Loucy (cell line): ENCODE results near the gene PTPRN2.

ENCODE experiments used
- H2AFZ ChIP-seq: fragments of 200-600 bp; sonication (generic); 2 replicates; pipeline ENCODE4 v1.6.0; 2016; ENCODE audit warnings: antibody characterized with exemption, mild to moderate bottlenecking, low read length, moderate library complexity
- H3F3A ChIP-seq: fragments of 200-600 bp; 2 replicates; pipeline ENCODE4 v1.6.0; 2016; ENCODE audit warnings: antibody characterized with exemption, low read depth, mild to moderate bottlenecking
- H3K27me3 ChIP-seq: fragments of 200-600 bp; sonication (generic); 2 replicates; pipeline ENCODE4 v1.6.1; 2014; ENCODE audit warnings: low read length, mild to moderate bottlenecking; ENCODE audit not compliant: insufficient read depth, poor library complexity, severe bottlenecking
- H3K36me3 ChIP-seq: fragments of 200-600 bp; sonication (generic); 2 replicates; pipeline ENCODE4 v1.6.1; 2016; ENCODE audit warnings: low read length; ENCODE audit not compliant: insufficient read depth
- H3K4me1 ChIP-seq: fragments of 200-600 bp; sonication (generic); 2 replicates; pipeline ENCODE4 v1.5.1; 2014; ENCODE audit warnings: low read length, mild to moderate bottlenecking; ENCODE audit not compliant: insufficient read depth, poor library complexity, severe bottlenecking
- H3K4me2 ChIP-seq: fragments of 200-600 bp; sonication (generic); 2 replicates; pipeline ENCODE4 v1.6.0; 2014; ENCODE audit warnings: antibody characterized with exemption, low read length, low read depth, mild to moderate bottlenecking; ENCODE audit not compliant: poor library complexity, severe bottlenecking
- H3K4me3 ChIP-seq: fragments of 200-600 bp; sonication (generic); 2 replicates; pipeline ENCODE4 v1.5.1; 2014; ENCODE audit warnings: low read length, mild to moderate bottlenecking, mixed read lengths; ENCODE audit not compliant: poor library complexity, severe bottlenecking
- H3K79me2 ChIP-seq: fragments of 200-600 bp; sonication (generic); 2 replicates; pipeline ENCODE4 v1.6.1; 2014; ENCODE audit warnings: low read length; ENCODE audit not compliant: insufficient read depth
- H3K9ac ChIP-seq: fragments of 200-600 bp; sonication (generic); 2 replicates; pipeline ENCODE4 v1.6.0; 2014; ENCODE audit warnings: mild to moderate bottlenecking, low read depth, low read length, moderate library complexity; ENCODE audit not compliant: poor library complexity, severe bottlenecking
- H3K9me2 ChIP-seq: fragments of 200-600 bp; sonication (generic); replicated peaks from 2 replicates; pipeline ENCODE4 v1.6.1; 2016; ENCODE audit warnings: low read depth, low read length, mixed read lengths
- H3K9me3 ChIP-seq: fragments of 200-600 bp; sonication (generic); 2 replicates; pipeline ENCODE4 v1.6.1; 2014; ENCODE audit warnings: mild to moderate bottlenecking, antibody characterized with exemption, low read length, low read depth; ENCODE audit not compliant: insufficient read depth
- H4K20me1 ChIP-seq: fragments of 200-600 bp; sonication (generic); 2 replicates; pipeline ENCODE4 v1.6.0; 2014; ENCODE audit warnings: antibody characterized with exemption, low read length, mild to moderate bottlenecking; ENCODE audit not compliant: insufficient read depth, poor library complexity, severe bottlenecking
- EZH2phosphoT487 ChIP-seq: fragments of 200-600 bp; IDR thresholded peaks from 2 replicates; pipeline ENCODE4 v1.6.1; 2018; ENCODE audit warnings: antibody characterized with exemption, mild to moderate bottlenecking, moderate library complexity, borderline replicate concordance
- TF ChIP-seq, protein P1 (sequence below): fragments of 200-600 bp; sonication (generic); conservative IDR thresholded peaks from 2 replicates; pipeline ENCODE4 v1.5.1; 2014; ENCODE audit warnings: mild to moderate bottlenecking, antibody characterized with exemption, low read length

PTPRN2 gene

DNA sequence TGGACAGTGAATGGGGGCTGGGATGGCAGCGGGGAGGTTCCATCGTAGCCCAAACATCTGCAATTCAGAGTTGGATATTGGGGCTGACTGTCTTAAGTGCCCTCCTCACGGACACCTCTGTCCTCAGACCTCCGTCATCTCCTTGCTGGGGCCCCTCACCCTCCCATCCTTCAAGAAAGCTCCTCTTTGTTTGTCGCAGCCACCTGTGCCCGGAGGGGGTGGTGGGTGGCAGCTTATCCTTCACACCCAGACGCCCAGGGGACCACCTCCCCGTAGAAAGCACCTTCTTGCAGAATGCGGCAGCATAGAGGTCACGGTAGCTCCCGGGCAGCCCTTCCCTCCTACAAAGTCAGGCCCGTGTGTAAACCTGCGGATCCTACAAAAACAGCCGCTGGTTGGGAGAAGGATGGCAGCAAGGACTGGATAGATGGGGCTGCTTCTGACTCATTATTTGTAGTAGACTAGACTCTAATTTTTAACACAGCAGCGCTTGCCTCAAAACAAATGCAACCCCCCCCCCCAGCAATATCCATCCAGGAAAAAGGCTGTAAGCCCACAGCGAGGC lies 1.3 kb upstream of the PTPRN2 start:
- Histone ChIP-seq H3K9me3 (peaks cover 12% of the 10 kb centered on the region; the same call in 1 of the 2 replicates), H3K4me2 (no peak overlapping the region), H4K20me1 (no peaks in the 10 kb centered on the region), H2AFZ (no peak overlapping the region), H3K79me2 (no peaks in the 10 kb centered on the region), H3K36me3 (no peaks in the 10 kb centered on the region), H3K27me3 (no peaks in the 10 kb centered on the region), H3K9me2 (no peaks in the 10 kb centered on the region), H3K4me1 (no peaks in the 10 kb centered on the region), H3K4me3 (no peak overlapping the region), H3F3A (no peaks in the 10 kb centered on the region), H3K9ac (no peak overlapping the region)
- TF ChIP-seq, protein P1, sequence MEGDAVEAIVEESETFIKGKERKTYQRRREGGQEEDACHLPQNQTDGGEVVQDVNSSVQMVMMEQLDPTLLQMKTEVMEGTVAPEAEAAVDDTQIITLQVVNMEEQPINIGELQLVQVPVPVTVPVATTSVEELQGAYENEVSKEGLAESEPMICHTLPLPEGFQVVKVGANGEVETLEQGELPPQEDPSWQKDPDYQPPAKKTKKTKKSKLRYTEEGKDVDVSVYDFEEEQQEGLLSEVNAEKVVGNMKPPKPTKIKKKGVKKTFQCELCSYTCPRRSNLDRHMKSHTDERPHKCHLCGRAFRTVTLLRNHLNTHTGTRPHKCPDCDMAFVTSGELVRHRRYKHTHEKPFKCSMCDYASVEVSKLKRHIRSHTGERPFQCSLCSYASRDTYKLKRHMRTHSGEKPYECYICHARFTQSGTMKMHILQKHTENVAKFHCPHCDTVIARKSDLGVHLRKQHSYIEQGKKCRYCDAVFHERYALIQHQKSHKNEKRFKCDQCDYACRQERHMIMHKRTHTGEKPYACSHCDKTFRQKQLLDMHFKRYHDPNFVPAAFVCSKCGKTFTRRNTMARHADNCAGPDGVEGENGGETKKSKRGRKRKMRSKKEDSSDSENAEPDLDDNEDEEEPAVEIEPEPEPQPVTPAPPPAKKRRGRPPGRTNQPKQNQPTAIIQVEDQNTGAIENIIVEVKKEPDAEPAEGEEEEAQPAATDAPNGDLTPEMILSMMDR, result no peak
- no peak for TF ChIP-seq EZH2phosphoT487

- TF ChIP-seq, protein P1, result no peak
- no peak for TF ChIP-seq EZH2phosphoT487
Observed at GRCh38 chr7:158588085-158588877, 658 bp upstream of the PTPRN2 start.

DNA sequence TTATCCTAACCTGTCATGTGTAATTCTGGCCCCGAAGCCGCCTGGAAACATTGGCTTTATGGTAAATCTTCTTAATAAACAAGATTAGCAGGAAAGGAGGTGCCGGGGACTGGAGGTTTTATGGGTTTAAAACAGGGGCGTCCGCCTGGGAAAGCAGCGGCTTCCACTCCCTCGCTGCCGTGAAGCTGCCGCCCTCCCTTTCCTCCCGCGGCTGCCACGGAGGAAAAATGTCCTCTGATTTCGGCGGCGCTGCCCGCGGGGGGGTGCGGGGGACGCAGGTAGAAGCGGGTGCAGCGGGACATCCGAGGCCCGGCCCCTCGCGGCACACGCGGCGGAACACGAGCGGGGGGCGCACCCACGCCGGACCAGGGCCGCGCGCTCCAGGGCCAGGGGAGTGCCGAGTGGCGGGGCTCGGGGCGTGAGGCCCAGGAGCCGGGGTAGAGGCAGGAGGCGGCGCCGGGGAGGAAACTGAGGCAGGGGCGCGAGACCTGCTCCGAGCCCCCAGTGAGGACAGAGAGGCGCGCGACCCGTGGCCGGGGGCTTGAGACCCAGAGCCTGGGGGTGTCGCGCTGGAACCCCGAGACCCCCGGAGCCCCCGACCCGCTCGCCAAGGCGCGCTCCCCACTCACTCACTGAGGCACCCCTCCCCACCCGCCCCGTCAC lies 993 bp downstream of the PTPRN2 start:
- no peak for TF ChIP-seq EZH2phosphoT487
- TF ChIP-seq, protein P1, result no peak
- peaks cover 9% of the 10 kb centered on the region; the same call in 1 of the 2 replicates for H3K9me3 ChIP-seq
- no peak overlapping the region for H3K4me3 ChIP-seq
- no peaks in the 10 kb centered on the region for H3K27me3 ChIP-seq
- peaks cover 7% of the 10 kb centered on the region for H3K4me1 ChIP-seq
- no peak overlapping the region for H2AFZ ChIP-seq
- H3K4me2 ChIP-seq, result no peak overlapping the region
- H4K20me1 ChIP-seq, result no peaks in the 10 kb centered on the region
- H3K79me2 ChIP-seq, result no peaks in the 10 kb centered on the region
- H3K9me2 ChIP-seq, result no peaks in the 10 kb centered on the region
- no peaks in the 10 kb centered on the region for H3F3A ChIP-seq
- H3K9ac ChIP-seq, result no peak overlapping the region
- no peaks in the 10 kb centered on the region for H3K36me3 ChIP-seq

More at GRCh38 chr7:158588085-158588877, 658 bp upstream of the PTPRN2 start:
- Histone ChIP-seq H4K20me1 (no peaks in the 10 kb centered on the region), H3K36me3 (no peaks in the 10 kb centered on the region), H3K4me2 (no peak overlapping the region), H3K4me1 (no peaks in the 10 kb centered on the region), H3K9me3 (peaks cover 12% of the 10 kb centered on the region; the same call in 1 of the 2 replicates), H3K9ac (no peak overlapping the region), H3K9me2 (no peaks in the 10 kb centered on the region), H3K79me2 (no peaks in the 10 kb centered on the region), H2AFZ (no peak overlapping the region), H3K4me3 (no peak overlapping the region), H3F3A (no peaks in the 10 kb centered on the region), H3K27me3 (no peaks in the 10 kb centered on the region)
